Nephron progenitor cell (in vitro differentiated cells): ENCODE data around the gene ROR2.

Experiments used
- DNase-seq: peaks from one replicate; pipeline ENCODE4 v3.0.0; 2021
- H3K27ac Mint-ChIP-seq: 2 replicates; pipeline ENCODE4 v1.8.0; 2021; ENCODE audit warnings: mild to moderate bottlenecking, moderate library complexity, mixed read lengths
- H3K27me3 Mint-ChIP-seq: 2 replicates; pipeline ENCODE4 v1.8.0; 2021; ENCODE audit warnings: mild to moderate bottlenecking, low read depth, mixed read lengths; ENCODE audit not compliant: poor library complexity
- H3K36me3 Mint-ChIP-seq: 2 replicates; pipeline ENCODE4 v1.8.0; 2021; ENCODE audit warnings: low read depth, mixed read lengths
- H3K4me1 Mint-ChIP-seq: 2 replicates; pipeline ENCODE4 v1.8.0; 2021; ENCODE audit warnings: mixed read lengths
- H3K4me3 Mint-ChIP-seq: 2 replicates; pipeline ENCODE4 v1.8.0; 2021; ENCODE audit warnings: mild to moderate bottlenecking, moderate library complexity, mixed read lengths
- H3K9me3 Mint-ChIP-seq: 2 replicates; pipeline ENCODE4 v1.8.0; 2021; ENCODE audit warnings: mild to moderate bottlenecking, moderate library complexity, mixed read lengths
- TF ChIP-seq, protein P1 (sequence below): fragments of 200-600 bp; sonication (generic); IDR thresholded peaks from 2 replicates; pipeline ENCODE4 v1.5.0; 2021; ENCODE audit warnings: antibody characterized with exemption

Gene ROR2

DNA sequence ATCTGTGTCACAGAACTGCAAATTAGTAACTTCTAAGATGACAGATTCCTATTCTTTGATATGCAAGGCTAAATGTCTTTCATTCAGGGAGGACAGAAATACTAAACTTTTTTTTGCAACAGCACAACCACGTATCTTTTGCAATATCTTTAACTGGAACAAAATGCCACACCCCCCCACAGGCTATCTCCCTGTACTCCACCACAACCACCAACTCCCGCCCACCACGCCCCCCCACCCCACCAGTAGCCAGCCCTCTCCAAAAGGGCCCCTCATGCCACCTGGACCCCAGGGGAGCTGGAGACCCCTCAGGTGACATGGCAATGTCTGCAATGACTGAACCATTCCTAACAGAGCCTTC is 131.8 kb downstream of the ROR2 start:
- no peak for DNase-seq
- Mint-ChIP-seq H3K4me1 (peaks cover 6% of the 10 kb centered on the region), H3K27me3 (peaks cover 3% of the 10 kb centered on the region), H3K4me3 (peak overlapping the region; percentile 41), H3K27ac (peak overlapping the region; percentile 49), H3K9me3 (peaks cover 21% of the 10 kb centered on the region), H3K36me3 (peaks cover 22% of the 10 kb centered on the region)
- TF ChIP-seq, protein P1, sequence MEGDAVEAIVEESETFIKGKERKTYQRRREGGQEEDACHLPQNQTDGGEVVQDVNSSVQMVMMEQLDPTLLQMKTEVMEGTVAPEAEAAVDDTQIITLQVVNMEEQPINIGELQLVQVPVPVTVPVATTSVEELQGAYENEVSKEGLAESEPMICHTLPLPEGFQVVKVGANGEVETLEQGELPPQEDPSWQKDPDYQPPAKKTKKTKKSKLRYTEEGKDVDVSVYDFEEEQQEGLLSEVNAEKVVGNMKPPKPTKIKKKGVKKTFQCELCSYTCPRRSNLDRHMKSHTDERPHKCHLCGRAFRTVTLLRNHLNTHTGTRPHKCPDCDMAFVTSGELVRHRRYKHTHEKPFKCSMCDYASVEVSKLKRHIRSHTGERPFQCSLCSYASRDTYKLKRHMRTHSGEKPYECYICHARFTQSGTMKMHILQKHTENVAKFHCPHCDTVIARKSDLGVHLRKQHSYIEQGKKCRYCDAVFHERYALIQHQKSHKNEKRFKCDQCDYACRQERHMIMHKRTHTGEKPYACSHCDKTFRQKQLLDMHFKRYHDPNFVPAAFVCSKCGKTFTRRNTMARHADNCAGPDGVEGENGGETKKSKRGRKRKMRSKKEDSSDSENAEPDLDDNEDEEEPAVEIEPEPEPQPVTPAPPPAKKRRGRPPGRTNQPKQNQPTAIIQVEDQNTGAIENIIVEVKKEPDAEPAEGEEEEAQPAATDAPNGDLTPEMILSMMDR, result no peak

DNA sequence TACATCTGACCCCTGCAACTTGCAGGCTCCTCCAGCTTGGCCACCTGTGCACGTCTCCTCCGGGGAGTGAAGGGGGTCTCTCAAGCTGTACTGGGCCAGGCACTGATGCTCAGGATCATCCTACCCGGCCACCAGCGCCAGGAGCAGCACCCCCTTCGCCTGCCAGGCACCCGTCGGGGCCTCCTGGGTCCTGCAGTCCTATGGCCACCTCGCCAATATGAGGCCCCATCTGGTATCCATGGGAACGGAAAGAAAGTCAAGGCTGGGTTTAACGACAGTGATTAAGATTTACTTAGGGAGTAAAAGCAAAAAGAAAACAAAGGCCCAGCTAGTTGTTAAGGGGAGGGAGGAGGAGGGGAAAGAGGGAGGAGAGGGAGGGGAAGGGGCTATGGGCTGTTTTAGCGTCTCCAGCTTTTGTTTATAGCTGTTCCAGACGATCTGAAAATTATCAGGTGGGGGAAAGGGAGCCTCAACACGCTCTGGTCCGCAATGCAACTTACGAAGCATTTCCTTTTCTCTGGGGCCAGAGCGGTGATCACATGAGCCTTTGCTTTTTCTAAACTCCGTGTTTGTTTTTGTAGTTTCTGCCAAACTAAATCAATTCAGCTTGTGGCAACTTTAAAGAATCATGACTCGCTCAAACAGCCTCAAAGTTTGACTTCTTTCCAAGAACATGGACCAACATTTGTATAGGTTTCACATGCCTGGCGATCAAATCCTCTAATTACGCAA is 132.4 kb downstream of the ROR2 start:
- TF ChIP-seq, protein P1, result no peak
- Mint-ChIP-seq H3K27me3 (peaks cover under 1% of the 10 kb centered on the region), H3K4me3 (peak overlapping the region; percentile 41), H3K9me3 (peaks cover 16% of the 10 kb centered on the region), H3K27ac (peak overlapping the region; percentile 49), H3K36me3 (peaks cover 16% of the 10 kb centered on the region), H3K4me1 (peaks cover 6% of the 10 kb centered on the region)
- DNase-seq, result peak; percentile 43

DNA sequence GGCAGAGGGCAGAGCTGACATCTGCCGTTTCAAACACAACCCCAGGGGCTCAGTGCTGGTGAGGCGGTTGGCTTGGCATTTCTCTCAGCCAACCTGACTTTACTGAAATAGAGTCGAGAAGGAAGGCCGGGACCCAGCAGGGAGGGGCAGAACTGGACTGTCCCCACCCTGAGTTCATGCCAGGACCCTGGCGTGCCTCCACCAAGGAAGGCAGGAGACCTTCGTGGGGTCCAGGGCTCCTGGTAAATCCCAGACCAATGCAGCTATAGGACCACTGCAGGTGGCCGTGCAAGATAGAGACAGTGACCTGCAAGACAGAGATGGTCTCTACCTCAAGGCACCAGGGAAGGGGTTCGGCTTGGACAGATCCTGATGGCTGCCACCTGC is 132.9 kb downstream of the ROR2 start:
- Mint-ChIP-seq H3K36me3 (peaks cover 11% of the 10 kb centered on the region), H3K4me1 (peaks cover 6% of the 10 kb centered on the region), H3K27me3 (no peaks in the 10 kb centered on the region), H3K27ac (peak overlapping the region; percentile 49), H3K9me3 (peaks cover 10% of the 10 kb centered on the region), H3K4me3 (no peak overlapping the region)
- TF ChIP-seq, protein P1, result no peak
- no peak for DNase-seq

DNA sequence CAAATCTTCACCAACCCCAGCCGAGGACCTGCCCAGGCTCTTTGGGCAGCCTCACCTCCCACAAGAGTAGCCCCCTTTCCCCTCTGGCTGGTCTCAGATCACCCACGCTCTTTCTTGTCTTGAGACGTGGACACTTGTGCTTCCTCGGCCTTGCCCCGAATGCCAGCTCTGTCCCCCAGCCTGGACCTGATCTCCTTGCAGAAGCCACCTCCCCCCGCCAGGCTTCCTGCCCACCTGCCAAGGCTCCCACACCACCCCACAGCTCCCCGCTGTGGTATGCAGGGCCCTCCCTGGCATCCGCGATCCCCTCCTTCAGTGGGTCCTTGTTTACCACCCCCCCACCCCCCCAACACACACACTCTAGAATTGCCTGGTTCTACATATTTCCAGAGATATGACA is 133.7 kb downstream of the ROR2 start:
- H3K4me1 Mint-ChIP-seq, result peaks cover 2% of the 10 kb centered on the region
- H3K36me3 Mint-ChIP-seq, result peaks cover 3% of the 10 kb centered on the region
- peak overlapping the region; percentile 32 for H3K4me3 Mint-ChIP-seq
- DNase-seq, result no peak
- TF ChIP-seq, protein P1, result no peak
- H3K27me3 Mint-ChIP-seq, result no peaks in the 10 kb centered on the region
- H3K9me3 Mint-ChIP-seq, result peaks cover 3% of the 10 kb centered on the region
- peak overlapping the region; percentile 14 for H3K27ac Mint-ChIP-seq

DNA sequence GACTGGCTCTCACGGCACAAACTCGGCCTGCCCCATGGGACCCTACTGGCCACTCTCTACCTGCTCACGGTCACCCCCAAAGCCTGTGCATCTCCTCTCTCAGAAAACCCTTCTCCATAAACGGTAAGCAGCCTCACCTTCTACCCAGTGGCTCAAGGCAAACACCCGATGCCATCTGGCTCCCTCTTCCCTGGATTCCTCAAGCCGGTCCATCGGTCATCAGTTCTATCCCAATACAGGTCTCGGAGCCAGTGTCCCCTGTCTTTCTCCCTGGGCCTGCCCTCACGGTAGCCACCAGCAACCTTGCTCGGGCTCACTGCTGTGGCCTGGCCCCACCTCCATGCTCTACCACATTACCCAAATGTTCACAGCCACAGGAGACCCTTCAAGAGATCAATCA is 134.1 kb downstream of the ROR2 start:
- TF ChIP-seq, protein P1, result no peak
- no peaks in the 10 kb centered on the region for H3K27me3 Mint-ChIP-seq
- H3K9me3 Mint-ChIP-seq, result no peaks in the 10 kb centered on the region
- no peaks in the 10 kb centered on the region for H3K36me3 Mint-ChIP-seq
- no peaks in the 10 kb centered on the region for H3K4me1 Mint-ChIP-seq
- peak overlapping the region; percentile 32 for H3K4me3 Mint-ChIP-seq
- no peak overlapping the region for H3K27ac Mint-ChIP-seq
- DNase-seq, result no peak

DNA sequence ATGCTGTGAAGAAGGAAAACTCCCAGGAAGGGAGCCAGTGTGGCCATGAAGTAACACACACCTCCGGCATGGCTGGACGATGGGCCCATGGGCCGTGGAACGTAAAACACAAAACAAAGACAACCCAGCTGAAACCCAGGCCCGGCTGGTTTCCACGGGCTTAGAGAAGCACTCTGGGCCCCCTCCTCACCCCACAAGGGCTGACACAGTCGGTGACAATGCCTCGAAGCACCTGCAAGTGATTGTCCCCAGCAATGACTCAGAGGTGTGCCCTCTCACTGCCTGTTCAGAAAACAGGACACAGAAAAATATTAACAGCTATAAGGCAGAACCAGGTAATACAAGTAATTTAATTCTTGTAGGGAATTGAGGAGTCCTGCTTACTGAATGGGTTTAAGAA is 135.3 kb downstream of the ROR2 start:
- Mint-ChIP-seq H3K27ac (peak overlapping the region; percentile 78), H3K4me3 (peak overlapping the region; percentile 71), H3K9me3 (no peaks in the 10 kb centered on the region), H3K4me1 (no peaks in the 10 kb centered on the region), H3K36me3 (no peaks in the 10 kb centered on the region), H3K27me3 (no peaks in the 10 kb centered on the region)
- no peak for DNase-seq
- TF ChIP-seq, protein P1, result no peak
